Measurements from ENCODE around the gene GPR146.

DNA sequence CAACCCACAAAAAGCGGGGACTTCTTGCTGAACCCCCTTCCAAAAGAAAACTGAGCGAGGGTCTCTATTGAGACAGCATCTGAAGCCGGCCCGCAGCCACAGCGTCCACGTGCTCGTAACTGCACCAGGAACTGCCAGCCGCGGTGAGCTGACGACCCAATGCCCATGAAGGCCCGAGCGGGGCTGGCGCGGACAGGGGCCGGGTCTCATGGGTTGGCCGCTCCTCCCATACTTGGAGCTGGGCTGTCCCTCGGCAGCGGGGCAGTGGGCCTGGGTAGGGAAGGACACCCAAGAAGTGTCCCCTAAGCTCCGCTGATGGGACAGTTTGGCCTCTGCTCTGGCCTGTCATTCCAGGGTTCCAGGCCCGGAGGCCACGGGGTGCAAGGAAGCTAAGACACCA is 39.0 kb upstream of the GPR146 start:
- TF ChIP-seq, protein P1, sequence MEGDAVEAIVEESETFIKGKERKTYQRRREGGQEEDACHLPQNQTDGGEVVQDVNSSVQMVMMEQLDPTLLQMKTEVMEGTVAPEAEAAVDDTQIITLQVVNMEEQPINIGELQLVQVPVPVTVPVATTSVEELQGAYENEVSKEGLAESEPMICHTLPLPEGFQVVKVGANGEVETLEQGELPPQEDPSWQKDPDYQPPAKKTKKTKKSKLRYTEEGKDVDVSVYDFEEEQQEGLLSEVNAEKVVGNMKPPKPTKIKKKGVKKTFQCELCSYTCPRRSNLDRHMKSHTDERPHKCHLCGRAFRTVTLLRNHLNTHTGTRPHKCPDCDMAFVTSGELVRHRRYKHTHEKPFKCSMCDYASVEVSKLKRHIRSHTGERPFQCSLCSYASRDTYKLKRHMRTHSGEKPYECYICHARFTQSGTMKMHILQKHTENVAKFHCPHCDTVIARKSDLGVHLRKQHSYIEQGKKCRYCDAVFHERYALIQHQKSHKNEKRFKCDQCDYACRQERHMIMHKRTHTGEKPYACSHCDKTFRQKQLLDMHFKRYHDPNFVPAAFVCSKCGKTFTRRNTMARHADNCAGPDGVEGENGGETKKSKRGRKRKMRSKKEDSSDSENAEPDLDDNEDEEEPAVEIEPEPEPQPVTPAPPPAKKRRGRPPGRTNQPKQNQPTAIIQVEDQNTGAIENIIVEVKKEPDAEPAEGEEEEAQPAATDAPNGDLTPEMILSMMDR (conservative IDR thresholded peaks at IDR 0.05 in 1 of 2, IDR thresholded peaks at IDR 0.05 in 1 of 2; ENCODE audit: low read depth in 1 of 2, low read length in 2 of 2) = no peak
- TF ChIP-seq EZH2 (IDR thresholded peaks at IDR 0.05; ENCODE audit: low read length, missing control alignments) = no peak
